Measurements from ENCODE around the gene EEFSEC.

- TF ChIP-seq CTCF (IDR thresholded peaks at IDR 0.05) = no peak
- TF ChIP-seq POLR2AphosphoS5 (IDR thresholded peaks at IDR 0.05; ENCODE audit: insufficient read depth in 1 of 2, low read depth in 1 of 2) = no peak
These were observed 132.0 kb downstream of the EEFSEC start for GRCh38 chr3:128285042-128285966.
